WI38 (cell line): ENCODE results near the gene UNC93B1.
"Not testable (repeated sequence)": the region's sequence is repeated elsewhere in the genome, so short reads cannot be mapped to it uniquely, and the experiment has no call there.

ENCODE experiments used
- H3K4me3 ChIP-seq: 2 replicates; pipeline ENCODE4 v1.5.1; 2011; ENCODE audit warnings: low read depth, mild to moderate bottlenecking, control low read depth, low read length
- TF ChIP-seq, protein P1 (sequence below): IDR thresholded peaks from 2 replicates; pipeline ENCODE4 v1.5.1; 2012; ENCODE audit warnings: low read depth, mild to moderate bottlenecking, control low read depth, low read length

Gene UNC93B1

DNA sequence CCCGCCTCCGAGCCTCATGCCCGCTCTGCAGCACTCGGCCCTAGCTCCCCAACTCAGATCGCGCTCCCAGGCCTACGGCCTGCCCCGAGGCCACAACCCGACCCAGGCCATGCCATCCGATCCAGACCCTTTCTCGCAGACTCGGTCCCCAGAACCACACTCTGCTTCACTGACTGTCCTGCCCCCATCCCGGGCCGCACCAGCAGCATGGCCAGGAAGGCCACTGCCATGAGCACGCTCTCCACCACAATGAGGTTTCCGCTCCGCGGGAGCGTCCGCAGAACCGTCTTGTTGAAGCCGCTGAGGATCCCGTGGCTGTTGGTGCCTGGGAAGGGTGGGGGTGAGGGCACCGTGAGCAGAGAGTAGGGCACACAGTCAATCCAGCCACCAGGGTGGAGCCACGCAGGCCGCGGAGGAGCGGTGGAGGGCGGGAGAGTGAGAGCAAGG is 6.4 kb downstream of the UNC93B1 start:
- H3K4me3 ChIP-seq, result no peak overlapping the region

DNA sequence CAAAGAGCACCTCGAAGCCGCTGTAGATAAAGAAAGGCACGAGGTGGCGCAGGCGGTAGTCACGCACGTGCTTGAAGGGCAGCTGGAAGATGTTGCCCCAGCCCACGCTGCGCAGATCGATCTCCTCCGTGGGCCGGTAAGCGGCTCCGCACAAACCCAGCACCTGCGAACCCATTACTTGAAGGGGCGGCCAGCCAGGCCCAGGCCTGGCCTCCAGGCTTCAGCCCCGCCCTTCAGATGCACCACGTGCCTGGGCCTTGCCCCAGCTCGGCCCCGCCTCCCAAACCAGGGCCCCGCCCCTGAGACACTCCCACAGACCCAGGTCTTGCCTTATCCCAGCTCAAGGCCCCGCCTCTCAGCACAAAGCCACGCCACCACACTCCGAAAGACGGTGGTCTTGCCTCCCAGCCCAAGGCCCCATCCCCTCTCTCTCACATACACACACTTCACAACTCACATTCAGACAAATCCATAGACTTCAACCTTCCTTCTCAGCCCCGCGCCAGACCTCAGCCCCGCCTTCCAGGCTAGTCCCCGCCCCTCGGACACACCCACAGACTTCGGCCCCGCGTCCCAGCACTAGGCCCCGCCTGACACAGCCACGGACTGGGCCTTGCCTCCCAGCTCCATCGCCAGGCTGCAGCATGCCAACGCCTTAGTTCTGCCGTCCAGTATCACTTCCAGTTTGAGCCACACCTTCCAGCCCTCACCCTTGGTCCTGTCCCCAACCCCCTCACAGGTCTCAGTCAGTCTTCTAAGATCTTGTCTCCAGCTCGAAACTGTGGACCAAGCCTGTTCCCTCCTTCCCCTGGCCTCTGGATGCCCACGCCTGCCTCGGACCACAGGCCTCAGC is 7.0 kb downstream of the UNC93B1 start:
- no peak overlapping the region; the same call in 1 of the 2 replicates for H3K4me3 ChIP-seq
- TF ChIP-seq, protein P1, sequence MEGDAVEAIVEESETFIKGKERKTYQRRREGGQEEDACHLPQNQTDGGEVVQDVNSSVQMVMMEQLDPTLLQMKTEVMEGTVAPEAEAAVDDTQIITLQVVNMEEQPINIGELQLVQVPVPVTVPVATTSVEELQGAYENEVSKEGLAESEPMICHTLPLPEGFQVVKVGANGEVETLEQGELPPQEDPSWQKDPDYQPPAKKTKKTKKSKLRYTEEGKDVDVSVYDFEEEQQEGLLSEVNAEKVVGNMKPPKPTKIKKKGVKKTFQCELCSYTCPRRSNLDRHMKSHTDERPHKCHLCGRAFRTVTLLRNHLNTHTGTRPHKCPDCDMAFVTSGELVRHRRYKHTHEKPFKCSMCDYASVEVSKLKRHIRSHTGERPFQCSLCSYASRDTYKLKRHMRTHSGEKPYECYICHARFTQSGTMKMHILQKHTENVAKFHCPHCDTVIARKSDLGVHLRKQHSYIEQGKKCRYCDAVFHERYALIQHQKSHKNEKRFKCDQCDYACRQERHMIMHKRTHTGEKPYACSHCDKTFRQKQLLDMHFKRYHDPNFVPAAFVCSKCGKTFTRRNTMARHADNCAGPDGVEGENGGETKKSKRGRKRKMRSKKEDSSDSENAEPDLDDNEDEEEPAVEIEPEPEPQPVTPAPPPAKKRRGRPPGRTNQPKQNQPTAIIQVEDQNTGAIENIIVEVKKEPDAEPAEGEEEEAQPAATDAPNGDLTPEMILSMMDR, result no peak

More for the DNA sequence above, 6.4 kb downstream of the UNC93B1 start:
- TF ChIP-seq, protein P1, result no peak

DNA sequence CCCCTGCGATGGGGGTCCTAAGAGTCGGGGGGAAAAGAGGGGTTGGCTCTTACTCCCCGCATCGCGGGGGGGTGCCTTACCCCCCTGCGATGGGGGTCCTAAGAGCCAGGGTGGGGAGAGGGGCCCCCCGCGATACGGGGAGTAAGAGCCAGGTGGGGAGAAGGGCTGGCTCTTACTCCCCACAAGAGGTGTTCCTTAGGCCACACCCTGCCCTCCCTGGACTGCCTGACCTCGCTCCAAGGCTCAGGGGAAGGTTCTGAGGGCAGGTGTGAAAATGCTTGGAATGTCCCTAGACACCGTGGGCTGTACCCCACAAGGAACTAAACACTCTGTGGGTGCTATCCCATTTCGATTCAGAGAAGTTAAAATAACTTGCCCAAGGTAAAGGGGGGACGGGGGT is 7.8 kb downstream of the UNC93B1 start:
- TF ChIP-seq, protein P1, result no peak
- H3K4me3 ChIP-seq, result no peak overlapping the region

DNA sequence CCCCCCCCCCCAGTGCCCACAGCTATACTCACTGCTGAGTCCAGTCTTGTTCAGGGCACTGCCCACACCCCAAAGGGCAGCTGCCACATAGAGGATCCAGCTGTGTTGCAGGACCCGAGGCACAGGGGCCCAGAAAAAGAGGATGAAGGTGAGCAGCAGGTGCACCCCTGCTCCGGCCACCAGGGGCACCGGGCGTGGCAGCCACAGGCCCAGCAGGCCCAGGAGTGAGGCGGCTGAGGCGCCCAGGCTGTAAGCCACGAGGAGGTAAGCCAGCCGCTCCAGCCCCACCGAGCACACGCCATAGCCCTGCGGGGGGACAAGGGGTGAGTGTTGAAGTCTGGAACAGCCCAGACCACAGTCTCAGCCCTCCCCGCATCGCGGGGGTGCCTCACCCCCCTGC is 8.3 kb downstream of the UNC93B1 start:
- H3K4me3 ChIP-seq, result not testable (repeated sequence)

DNA sequence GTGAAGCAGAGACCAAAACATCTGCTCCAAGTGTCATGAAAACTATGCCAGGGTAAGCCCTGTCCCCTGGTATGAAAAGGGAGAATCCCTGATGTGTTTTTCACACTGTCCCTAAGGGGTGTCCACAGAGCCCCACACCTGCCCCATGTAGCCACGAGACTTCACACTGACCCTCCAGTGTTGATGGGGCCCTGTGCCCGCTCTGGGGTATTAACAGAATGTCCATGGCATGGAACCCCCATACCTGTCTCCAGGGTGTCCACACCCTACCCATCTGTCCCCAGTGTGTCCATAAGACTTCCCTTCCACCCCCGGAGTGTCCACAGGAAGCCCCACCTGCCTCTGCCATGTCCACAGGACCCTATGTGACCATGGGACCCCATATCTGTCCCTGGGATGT is 8.8 kb downstream of the UNC93B1 start:
- not testable (repeated sequence) for H3K4me3 ChIP-seq

DNA sequence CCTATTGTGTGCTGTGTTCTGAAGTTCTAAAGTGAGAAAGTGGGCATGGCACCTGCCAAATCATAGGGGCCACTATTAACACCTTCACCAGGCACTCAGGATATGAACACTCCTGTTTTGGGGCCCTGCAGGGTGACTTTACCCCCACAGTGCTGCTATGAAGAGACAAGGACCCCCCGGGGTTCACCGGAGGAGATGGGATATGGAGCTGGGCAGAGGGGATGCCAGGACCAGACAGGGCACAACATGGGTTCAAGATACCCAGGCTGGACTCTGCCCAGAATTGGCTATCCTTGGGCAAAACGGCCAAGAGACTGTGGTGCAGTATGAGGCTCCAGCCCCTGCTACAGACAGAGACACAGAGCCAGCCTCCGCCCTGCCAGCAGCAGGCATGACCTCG is 9.5 kb downstream of the UNC93B1 start:
- not testable (repeated sequence) for H3K4me3 ChIP-seq

DNA sequence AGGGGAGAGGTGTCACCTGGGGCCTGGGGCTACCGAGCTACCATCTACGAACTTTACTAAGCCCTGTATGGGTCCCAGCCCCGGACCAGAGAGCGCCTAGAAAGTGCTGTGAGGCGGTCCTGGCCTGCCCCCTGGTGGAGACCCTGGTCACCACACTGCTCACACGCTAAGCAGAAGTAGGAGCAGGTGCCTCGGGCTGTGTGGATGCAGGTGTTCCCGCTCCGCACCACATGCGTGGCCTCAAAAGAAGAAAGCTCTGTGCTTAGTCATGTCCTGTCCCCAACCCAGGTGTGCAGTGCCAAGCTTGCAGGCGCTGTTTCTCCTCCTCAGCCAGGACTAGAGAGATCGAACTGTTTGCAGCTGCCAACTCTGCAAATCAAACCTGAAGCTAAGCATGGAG is 10.1 kb downstream of the UNC93B1 start:
- not testable (repeated sequence) for H3K4me3 ChIP-seq
- TF ChIP-seq, protein P1, result peak; percentile 6; the same call in 1 of the 2 replicates

DNA sequence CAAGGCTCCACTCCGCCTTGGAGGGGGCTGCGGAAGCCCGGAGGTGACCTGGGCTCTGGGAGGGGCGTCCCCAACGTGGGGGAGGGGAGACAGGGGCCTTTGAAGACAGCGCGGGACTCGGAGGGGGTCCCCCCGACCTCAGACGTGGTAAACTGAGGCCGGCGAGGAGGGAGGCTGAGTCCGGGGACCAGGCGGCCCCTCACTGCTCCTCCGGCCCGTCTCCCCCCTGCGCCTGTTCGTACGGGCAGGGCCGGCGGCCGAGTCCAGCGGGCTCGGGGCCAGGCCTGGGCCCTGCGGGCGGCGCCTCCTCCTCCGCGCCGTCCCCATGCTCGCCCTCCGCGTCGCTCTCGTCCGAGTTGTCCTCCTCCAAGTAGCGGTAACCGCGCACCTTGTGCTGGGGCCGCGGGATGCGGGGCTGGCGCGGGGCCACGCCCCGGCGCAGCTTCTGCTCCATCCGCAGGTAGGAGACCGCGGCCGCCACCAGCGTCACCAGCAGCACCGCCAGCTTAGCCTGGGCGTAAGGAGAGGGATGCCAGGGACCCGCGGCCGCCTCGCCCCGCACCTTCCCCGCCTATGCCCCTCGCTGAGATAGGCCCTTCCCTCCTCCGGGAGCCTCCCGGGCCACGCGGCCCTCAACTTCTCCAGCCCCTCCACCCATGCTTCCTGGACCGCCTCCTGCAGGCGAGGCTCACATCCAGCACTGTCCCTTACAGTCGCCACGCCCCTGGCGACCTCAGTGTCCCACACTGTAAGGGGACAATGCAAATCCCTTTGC is 12.4 kb downstream of the UNC93B1 start:
- not testable (repeated sequence) for H3K4me3 ChIP-seq

DNA sequence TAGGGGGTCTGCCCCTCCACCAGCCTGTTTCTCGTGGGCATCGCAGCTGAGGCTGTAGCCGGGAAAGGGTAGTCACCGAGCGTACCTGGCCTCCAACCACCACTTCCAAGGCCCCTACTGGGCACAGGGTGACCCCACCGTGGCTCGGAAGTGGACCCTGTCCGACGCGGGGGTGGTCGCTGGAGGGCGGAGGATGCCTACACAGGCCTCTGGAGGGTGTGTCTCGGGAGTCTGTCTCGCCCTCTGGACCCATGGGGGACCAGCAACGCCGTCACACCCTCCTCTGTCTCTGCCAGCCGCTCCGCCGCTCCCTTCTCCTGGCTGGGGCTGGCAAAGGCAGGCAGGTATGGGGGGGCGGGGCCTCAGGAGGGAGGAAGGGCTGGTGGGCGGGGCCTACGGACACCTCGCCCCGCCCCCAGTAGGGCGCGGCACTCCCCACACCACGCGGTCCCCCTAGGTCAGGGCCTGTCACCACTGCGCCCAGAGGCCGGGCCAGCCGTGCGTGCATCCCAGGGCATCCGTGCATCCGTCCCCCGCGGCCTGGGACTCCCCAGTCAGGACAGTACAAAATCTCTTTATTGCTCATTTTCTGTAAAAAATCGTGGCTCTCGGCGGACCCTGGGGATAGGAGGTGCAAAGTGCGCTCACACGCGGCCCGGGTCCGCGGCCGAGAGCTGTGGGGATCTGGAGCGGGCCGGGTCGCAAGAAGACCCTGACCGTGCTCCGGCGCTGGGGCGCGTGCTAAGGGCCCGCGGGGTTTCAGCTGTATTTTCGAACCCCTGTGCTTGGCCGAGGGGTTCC is 13.2 kb downstream of the UNC93B1 start:
- not testable (repeated sequence) for H3K4me3 ChIP-seq

DNA sequence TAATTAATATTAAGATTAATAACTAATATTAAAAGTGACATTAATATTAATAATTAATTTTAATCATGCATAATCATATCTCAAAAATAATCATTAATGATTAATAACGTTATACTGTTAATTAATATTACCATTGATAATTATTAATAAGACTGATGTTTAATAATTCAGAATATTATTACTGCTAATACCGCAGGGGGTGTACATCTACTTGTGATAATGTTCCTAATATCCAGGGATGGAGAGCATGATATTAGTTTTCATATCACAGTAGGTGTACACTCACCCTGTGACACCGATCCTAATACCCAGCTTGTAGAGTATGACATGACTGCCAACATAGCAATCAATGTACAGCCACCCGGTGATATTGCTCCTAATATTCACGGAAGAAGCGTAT is 18.6 kb downstream of the UNC93B1 start:
- not testable (repeated sequence) for H3K4me3 ChIP-seq
